Measurements from ENCODE around the gene MPST. TPM values are rescaled to one million over a fixed set of nuclear protein-coding genes. Genes with fewer than 3 reads are reported as not detected.
A peak's percentile ranks its signal among the peaks of the same experiment; 100 is the strongest.

The MPST gene
- total and polyA plus RNA-seq, 4 donors = 59.2 to 247 (median 71.7) TPM

DNA sequence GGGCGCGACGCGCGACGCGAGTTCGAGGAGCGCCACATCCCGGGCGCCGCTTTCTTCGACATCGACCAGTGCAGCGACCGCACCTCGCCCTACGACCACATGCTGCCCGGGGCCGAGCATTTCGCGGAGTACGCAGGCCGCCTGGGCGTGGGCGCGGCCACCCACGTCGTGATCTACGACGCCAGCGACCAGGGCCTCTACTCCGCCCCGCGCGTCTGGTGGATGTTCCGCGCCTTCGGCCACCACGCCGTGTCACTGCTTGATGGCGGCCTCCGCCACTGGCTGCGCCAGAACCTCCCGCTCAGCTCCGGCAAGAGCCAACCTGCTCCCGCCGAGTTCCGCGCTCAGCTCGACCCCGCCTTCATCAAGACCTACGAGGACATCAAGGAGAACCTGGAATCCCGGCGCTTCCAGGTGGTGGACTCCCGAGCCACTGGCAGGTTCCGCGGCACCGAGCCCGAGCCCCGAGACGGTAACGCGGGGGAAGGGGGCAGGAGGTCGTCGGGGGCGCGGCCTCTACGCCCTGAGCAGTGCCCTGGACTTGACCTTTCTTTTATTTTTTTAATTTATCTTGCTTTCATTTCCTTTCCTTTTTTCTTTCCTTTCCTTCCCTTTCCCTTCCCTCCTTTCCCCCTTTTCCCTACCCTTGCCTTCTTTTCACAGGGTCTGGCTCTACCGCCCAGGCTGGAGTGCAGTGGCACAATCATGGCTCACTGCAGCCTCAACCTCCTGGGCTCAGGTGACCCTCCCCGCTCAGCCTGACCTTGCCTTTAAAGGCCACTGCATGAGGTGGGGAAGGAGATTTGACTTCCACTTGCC is 5.0 kb downstream of the MPST start:
- Histone ChIP-seq H3K4me3 (no peak overlapping the region), H3K9me3 (ENCODE audit: control insufficient read depth in 4 of 4, insufficient read depth in 3 of 4, low read length in 3 of 4) (no peaks in the 10 kb centered on the region), H3K27ac (ENCODE audit: low read depth in 1 of 2, low read length in 1 of 2) (peak overlapping the region in 1 of 2 donors; percentile 11), H3K27me3 (ENCODE audit: control insufficient read depth in 3 of 3, insufficient read depth in 3 of 3, low read length in 2 of 3) (no peaks in the 10 kb centered on the region), H3K4me1 (ENCODE audit: control insufficient read depth in 5 of 5, insufficient read depth in 5 of 5, low read length in 5 of 5) (peaks cover 0 to 15% (median 7%) of the 10 kb centered on the region in 5 donors), H3K9ac (ENCODE audit: insufficient read depth in 1 of 2, low read length in 2 of 2) (no peak overlapping the region), H3K36me3 (ENCODE audit: control insufficient read depth in 4 of 4, insufficient read depth in 4 of 4, low read length in 4 of 4) (peaks cover 0 to 34% (median 22%) of the 10 kb centered on the region in 4 donors)
- ATAC-seq (ENCODE audit: insufficient read depth, low FRiP score) = no peak
- 95 to 96% methylated on average over 67 to 71 of the region's 71 CpGs for WGBS, 2 donors
- TF ChIP-seq, protein P1, sequence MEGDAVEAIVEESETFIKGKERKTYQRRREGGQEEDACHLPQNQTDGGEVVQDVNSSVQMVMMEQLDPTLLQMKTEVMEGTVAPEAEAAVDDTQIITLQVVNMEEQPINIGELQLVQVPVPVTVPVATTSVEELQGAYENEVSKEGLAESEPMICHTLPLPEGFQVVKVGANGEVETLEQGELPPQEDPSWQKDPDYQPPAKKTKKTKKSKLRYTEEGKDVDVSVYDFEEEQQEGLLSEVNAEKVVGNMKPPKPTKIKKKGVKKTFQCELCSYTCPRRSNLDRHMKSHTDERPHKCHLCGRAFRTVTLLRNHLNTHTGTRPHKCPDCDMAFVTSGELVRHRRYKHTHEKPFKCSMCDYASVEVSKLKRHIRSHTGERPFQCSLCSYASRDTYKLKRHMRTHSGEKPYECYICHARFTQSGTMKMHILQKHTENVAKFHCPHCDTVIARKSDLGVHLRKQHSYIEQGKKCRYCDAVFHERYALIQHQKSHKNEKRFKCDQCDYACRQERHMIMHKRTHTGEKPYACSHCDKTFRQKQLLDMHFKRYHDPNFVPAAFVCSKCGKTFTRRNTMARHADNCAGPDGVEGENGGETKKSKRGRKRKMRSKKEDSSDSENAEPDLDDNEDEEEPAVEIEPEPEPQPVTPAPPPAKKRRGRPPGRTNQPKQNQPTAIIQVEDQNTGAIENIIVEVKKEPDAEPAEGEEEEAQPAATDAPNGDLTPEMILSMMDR (IDR thresholded peaks at IDR 0.05; ENCODE audit: control extremely low read depth, extremely low read depth) = no peak
- DNase-seq = no peak

DNA sequence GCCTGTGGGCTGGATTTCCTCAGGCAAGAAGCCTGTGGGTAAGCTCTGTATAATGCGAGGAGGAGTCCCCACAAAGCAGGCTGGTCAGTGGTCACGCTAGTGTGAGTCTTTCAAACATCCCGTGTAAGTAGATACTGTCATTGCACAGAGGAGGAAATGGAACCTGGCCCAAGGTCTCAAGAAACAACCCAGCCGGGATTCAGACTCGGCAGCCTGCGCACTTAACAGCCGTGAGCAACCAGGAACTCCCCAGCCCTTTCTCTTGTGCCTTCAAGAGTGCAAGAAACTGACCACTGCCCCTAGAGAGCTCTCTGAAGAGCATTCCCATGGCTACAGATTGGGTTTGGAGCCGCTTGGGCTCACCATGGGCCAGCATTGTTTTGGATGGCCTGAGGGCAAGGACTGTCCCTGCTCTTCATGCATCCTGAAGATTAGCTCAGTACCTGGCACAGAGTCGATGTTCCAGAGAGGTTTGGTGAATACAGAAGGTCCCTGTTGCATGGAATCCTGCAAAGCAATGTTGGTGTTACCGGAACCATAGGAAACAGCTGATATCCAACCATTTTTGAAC is 6.0 kb downstream of the MPST start:
- TF ChIP-seq, protein P1 (IDR thresholded peaks at IDR 0.05; ENCODE audit: control extremely low read depth, extremely low read depth) = no peak
- no peak for ATAC-seq (ENCODE audit: insufficient read depth, low FRiP score)
- no peak overlapping the region for H3K4me3 ChIP-seq
- no peaks in the 10 kb centered on the region for H3K9me3 ChIP-seq (ENCODE audit: control insufficient read depth in 4 of 4, insufficient read depth in 3 of 4, low read length in 3 of 4)
- H3K9ac ChIP-seq (ENCODE audit: insufficient read depth in 1 of 2, low read length in 2 of 2) = no peak overlapping the region
- WGBS, 2 donors = 69 to 91% methylated on average over 10 of the region's 10 CpGs
- H3K4me1 ChIP-seq (ENCODE audit: control insufficient read depth in 5 of 5, insufficient read depth in 5 of 5, low read length in 5 of 5) = peaks cover 0 to 12% (median 4%) of the 10 kb centered on the region in 5 donors
- peak overlapping the region in 1 of 2 donors; percentile 14 for H3K27ac ChIP-seq (ENCODE audit: low read depth in 1 of 2, low read length in 1 of 2)
- H3K36me3 ChIP-seq (ENCODE audit: control insufficient read depth in 4 of 4, insufficient read depth in 4 of 4, low read length in 4 of 4) = peaks cover 0 to 41% (median 24%) of the 10 kb centered on the region in 4 donors
- no peaks in the 10 kb centered on the region for H3K27me3 ChIP-seq (ENCODE audit: control insufficient read depth in 3 of 3, insufficient read depth in 3 of 3, low read length in 2 of 3)
- no peak for DNase-seq

DNA sequence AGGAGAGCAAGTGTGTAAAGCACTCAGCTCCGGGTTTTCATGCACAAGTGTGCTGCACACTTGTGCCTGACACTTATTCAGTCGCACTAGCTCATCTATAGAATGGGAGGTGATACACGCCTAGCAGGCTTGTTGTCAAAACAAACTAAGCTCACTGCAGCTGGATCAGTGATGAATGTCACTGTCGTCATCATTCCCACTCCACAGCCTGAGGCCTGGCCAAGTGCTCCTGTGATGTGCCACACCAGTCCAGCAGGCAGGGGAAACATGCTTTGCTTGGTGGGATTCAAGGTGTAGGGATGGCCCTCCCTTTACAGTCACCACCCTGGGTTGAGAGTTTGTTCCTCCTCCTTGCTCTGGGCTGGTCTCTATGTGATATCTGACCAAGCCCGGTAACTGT is 6.8 kb downstream of the MPST start:
- Histone ChIP-seq H3K9ac (ENCODE audit: insufficient read depth in 1 of 2, low read length in 2 of 2) (no peak overlapping the region), H3K4me1 (ENCODE audit: control insufficient read depth in 5 of 5, insufficient read depth in 5 of 5, low read length in 5 of 5) (peaks cover 0 to 9% (median 4%) of the 10 kb centered on the region in 5 donors), H3K9me3 (ENCODE audit: control insufficient read depth in 4 of 4, insufficient read depth in 3 of 4, low read length in 3 of 4) (no peaks in the 10 kb centered on the region), H3K36me3 (ENCODE audit: control insufficient read depth in 4 of 4, insufficient read depth in 4 of 4, low read length in 4 of 4) (peaks cover 0 to 41% (median 24%) of the 10 kb centered on the region in 4 donors), H3K4me3 (no peak overlapping the region), H3K27me3 (ENCODE audit: control insufficient read depth in 3 of 3, insufficient read depth in 3 of 3, low read length in 2 of 3) (no peaks in the 10 kb centered on the region), H3K27ac (ENCODE audit: low read depth in 1 of 2, low read length in 1 of 2) (no peak overlapping the region)
- no peak for DNase-seq
- WGBS, 2 donors = 91 to 94% methylated on average over 5 of the region's 5 CpGs
- ATAC-seq (ENCODE audit: insufficient read depth, low FRiP score) = no peak
- TF ChIP-seq, protein P1 (IDR thresholded peaks at IDR 0.05; ENCODE audit: control extremely low read depth, extremely low read depth) = no peak
